ENCODE data around the gene SPSB1.

The SPSB1 gene

GRCh38 chr1:9418851-9419250, 126.2 kb downstream of the SPSB1 start:
- DNase-seq (ENCODE audit: low read depth in 3 of 3) = no peak
